Activated naive CD8-positive, alpha-beta T cell treated with anti-CD3 and anti-CD28 coated beads, Interleukin-2, amount 50 U/mL, for 24 hours (primary cell): ENCODE measurements around the gene PPEF1.

Experiments used
- ATAC-seq: fragments of 150-1000 bp; cut with Tn5 transposase; one replicate; pipeline ENCODE4 v1.10.0; 2021
- DNase-seq: peaks from one replicate; pipeline ENCODE4 v3.0.0; 2021
- H3K27ac Mint-ChIP-seq: one replicate; pipeline ENCODE4 v1.8.0; 2021; ENCODE audit warnings: mild to moderate bottlenecking, mixed read lengths
- H3K27me3 Mint-ChIP-seq: one replicate; pipeline ENCODE4 v1.8.0; 2021; ENCODE audit warnings: mixed read lengths
- H3K36me3 Mint-ChIP-seq: one replicate; pipeline ENCODE4 v1.8.0; 2021; ENCODE audit warnings: low read depth, mixed read lengths
- H3K4me1 Mint-ChIP-seq: one replicate; pipeline ENCODE4 v1.8.0; 2021; ENCODE audit warnings: mixed read lengths
- H3K4me3 Mint-ChIP-seq: one replicate; pipeline ENCODE4 v1.8.0; 2021; ENCODE audit warnings: mild to moderate bottlenecking, moderate library complexity, mixed read lengths
- H3K9me3 Mint-ChIP-seq: one replicate; pipeline ENCODE4 v1.8.0; 2021; ENCODE audit warnings: mixed read lengths

The PPEF1 gene

GRCh38 chrX:18691431-18691830, 16.0 kb upstream of the PPEF1 start:
- Mint-ChIP-seq H3K4me3 (no peak overlapping the region), H3K4me1 (no peaks in the 10 kb centered on the region), H3K36me3 (no peaks in the 10 kb centered on the region), H3K27me3 (no peaks in the 10 kb centered on the region), H3K27ac (no peak overlapping the region), H3K9me3 (no peaks in the 10 kb centered on the region)
- DNase-seq (no peak), ATAC-seq (no peak)

- H3K4me3 Mint-ChIP-seq = no peak overlapping the region
- no peaks in the 10 kb centered on the region for H3K4me1 Mint-ChIP-seq
- H3K36me3 Mint-ChIP-seq = no peaks in the 10 kb centered on the region
- DNase-seq (no peak), ATAC-seq (no peak)
- no peaks in the 10 kb centered on the region for H3K9me3 Mint-ChIP-seq
- H3K27me3 Mint-ChIP-seq = no peaks in the 10 kb centered on the region
- no peak overlapping the region for H3K27ac Mint-ChIP-seq
Observed at GRCh38 chrX:18692541-18692940, 14.9 kb upstream of the PPEF1 start.

- H3K27me3 Mint-ChIP-seq = no peaks in the 10 kb centered on the region
- no peak for DNase-seq
- H3K4me1 Mint-ChIP-seq = no peaks in the 10 kb centered on the region
- no peak overlapping the region for H3K27ac Mint-ChIP-seq
- no peak overlapping the region for H3K4me3 Mint-ChIP-seq
- H3K36me3 Mint-ChIP-seq = no peaks in the 10 kb centered on the region
- H3K9me3 Mint-ChIP-seq = no peaks in the 10 kb centered on the region
- ATAC-seq = no peak
Observed at GRCh38 chrX:18696653-18697052, 10.8 kb upstream of the PPEF1 start.

GRCh38 chrX:18698737-18699650, 8.5 kb upstream of the PPEF1 start:
- no peak overlapping the region for H3K27ac Mint-ChIP-seq
- H3K36me3 Mint-ChIP-seq = no peaks in the 10 kb centered on the region

GRCh38 chrX:18701621-18702361, 5.7 kb upstream of the PPEF1 start:
- no peaks in the 10 kb centered on the region for H3K9me3 Mint-ChIP-seq
- H3K4me3 Mint-ChIP-seq = no peak overlapping the region
- no peaks in the 10 kb centered on the region for H3K36me3 Mint-ChIP-seq
- H3K4me1 Mint-ChIP-seq = no peaks in the 10 kb centered on the region
- no peak overlapping the region for H3K27ac Mint-ChIP-seq
- no peak for DNase-seq
- no peaks in the 10 kb centered on the region for H3K27me3 Mint-ChIP-seq
- ATAC-seq = no peak

More at GRCh38 chrX:18698737-18699650, 8.5 kb upstream of the PPEF1 start:
- Mint-ChIP-seq H3K4me3 (no peak overlapping the region), H3K9me3 (no peaks in the 10 kb centered on the region), H3K4me1 (no peaks in the 10 kb centered on the region), H3K27me3 (no peaks in the 10 kb centered on the region)
- no peak for ATAC-seq
- no peak for DNase-seq

- Mint-ChIP-seq H3K27ac (no peak overlapping the region), H3K4me1 (peaks cover 1% of the 10 kb centered on the region), H3K36me3 (no peaks in the 10 kb centered on the region), H3K9me3 (no peaks in the 10 kb centered on the region), H3K27me3 (no peaks in the 10 kb centered on the region), H3K4me3 (no peak overlapping the region)
- ATAC-seq (no peak), DNase-seq (no peak)
Observed at GRCh38 chrX:18702362-18703195, 4.9 kb upstream of the PPEF1 start.

- Mint-ChIP-seq H3K4me3 (no peak overlapping the region), H3K9me3 (no peaks in the 10 kb centered on the region), H3K4me1 (peaks cover 4% of the 10 kb centered on the region), H3K36me3 (no peaks in the 10 kb centered on the region), H3K27ac (no peak overlapping the region), H3K27me3 (no peaks in the 10 kb centered on the region)
- no peak for ATAC-seq
- DNase-seq = no peak
Observed at GRCh38 chrX:18709833-18710232, 2.4 kb downstream of the PPEF1 start.

- Mint-ChIP-seq H3K9me3 (no peaks in the 10 kb centered on the region), H3K27me3 (no peaks in the 10 kb centered on the region), H3K36me3 (no peaks in the 10 kb centered on the region), H3K4me1 (no peaks in the 10 kb centered on the region), H3K27ac (no peak overlapping the region), H3K4me3 (no peak overlapping the region)
- no peak for ATAC-seq
- DNase-seq = no peak
Observed at GRCh38 chrX:18714910-18715309, 7.5 kb downstream of the PPEF1 start.

- H3K27ac Mint-ChIP-seq = no peak overlapping the region
- no peak overlapping the region for H3K4me3 Mint-ChIP-seq
- no peaks in the 10 kb centered on the region for H3K36me3 Mint-ChIP-seq
- H3K4me1 Mint-ChIP-seq = no peaks in the 10 kb centered on the region
- H3K27me3 Mint-ChIP-seq = no peaks in the 10 kb centered on the region
- no peak for ATAC-seq
- no peak for DNase-seq
- H3K9me3 Mint-ChIP-seq = no peaks in the 10 kb centered on the region
Observed at GRCh38 chrX:18719852-18720251, 12.4 kb downstream of the PPEF1 start.

- Mint-ChIP-seq H3K4me1 (no peaks in the 10 kb centered on the region), H3K27me3 (no peaks in the 10 kb centered on the region), H3K9me3 (no peaks in the 10 kb centered on the region), H3K36me3 (no peaks in the 10 kb centered on the region), H3K27ac (no peak overlapping the region), H3K4me3 (no peak overlapping the region)
- ATAC-seq = no peak
- DNase-seq = no peak
Observed at GRCh38 chrX:18721683-18722499, 14.4 kb downstream of the PPEF1 start.

GRCh38 chrX:18722500-18723071, 15.1 kb downstream of the PPEF1 start:
- no peaks in the 10 kb centered on the region for H3K9me3 Mint-ChIP-seq
- H3K4me3 Mint-ChIP-seq = no peak overlapping the region
- H3K4me1 Mint-ChIP-seq = no peaks in the 10 kb centered on the region
- H3K27ac Mint-ChIP-seq = no peak overlapping the region
- no peaks in the 10 kb centered on the region for H3K36me3 Mint-ChIP-seq
- H3K27me3 Mint-ChIP-seq = no peaks in the 10 kb centered on the region
- DNase-seq (no peak), ATAC-seq (no peak)

GRCh38 chrX:18725310-18725943, 18.0 kb downstream of the PPEF1 start:
- no peak overlapping the region for H3K27ac Mint-ChIP-seq
- H3K27me3 Mint-ChIP-seq = no peaks in the 10 kb centered on the region
- ATAC-seq = no peak
- no peaks in the 10 kb centered on the region for H3K9me3 Mint-ChIP-seq
- no peaks in the 10 kb centered on the region for H3K4me1 Mint-ChIP-seq
- no peak for DNase-seq
- no peaks in the 10 kb centered on the region for H3K36me3 Mint-ChIP-seq
- no peak overlapping the region for H3K4me3 Mint-ChIP-seq

- H3K27ac Mint-ChIP-seq = no peak overlapping the region
- DNase-seq = no peak
Observed at GRCh38 chrX:18733287-18733686, 25.8 kb downstream of the PPEF1 start.

More at GRCh38 chrX:18733287-18733686, 25.8 kb downstream of the PPEF1 start:
- Mint-ChIP-seq H3K9me3 (no peaks in the 10 kb centered on the region), H3K36me3 (no peaks in the 10 kb centered on the region), H3K4me1 (no peaks in the 10 kb centered on the region), H3K4me3 (no peak overlapping the region), H3K27me3 (no peaks in the 10 kb centered on the region)
- no peak for ATAC-seq
